ENCODE measurements around the gene MAST4.

Gene MAST4

GRCh38 chr5:66608501-66608900 lies 12.3 kb downstream of the MAST4 start:
- peaks cover 10% of the 10 kb centered on the region for H3K4me1 Mint-ChIP-seq
- H3K4me3 Mint-ChIP-seq: no peak overlapping the region
- TF ChIP-seq, protein P1, sequence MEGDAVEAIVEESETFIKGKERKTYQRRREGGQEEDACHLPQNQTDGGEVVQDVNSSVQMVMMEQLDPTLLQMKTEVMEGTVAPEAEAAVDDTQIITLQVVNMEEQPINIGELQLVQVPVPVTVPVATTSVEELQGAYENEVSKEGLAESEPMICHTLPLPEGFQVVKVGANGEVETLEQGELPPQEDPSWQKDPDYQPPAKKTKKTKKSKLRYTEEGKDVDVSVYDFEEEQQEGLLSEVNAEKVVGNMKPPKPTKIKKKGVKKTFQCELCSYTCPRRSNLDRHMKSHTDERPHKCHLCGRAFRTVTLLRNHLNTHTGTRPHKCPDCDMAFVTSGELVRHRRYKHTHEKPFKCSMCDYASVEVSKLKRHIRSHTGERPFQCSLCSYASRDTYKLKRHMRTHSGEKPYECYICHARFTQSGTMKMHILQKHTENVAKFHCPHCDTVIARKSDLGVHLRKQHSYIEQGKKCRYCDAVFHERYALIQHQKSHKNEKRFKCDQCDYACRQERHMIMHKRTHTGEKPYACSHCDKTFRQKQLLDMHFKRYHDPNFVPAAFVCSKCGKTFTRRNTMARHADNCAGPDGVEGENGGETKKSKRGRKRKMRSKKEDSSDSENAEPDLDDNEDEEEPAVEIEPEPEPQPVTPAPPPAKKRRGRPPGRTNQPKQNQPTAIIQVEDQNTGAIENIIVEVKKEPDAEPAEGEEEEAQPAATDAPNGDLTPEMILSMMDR (IDR thresholded peaks at IDR 0.05; ENCODE audit: unreplicated experiment in 3 of 3): no peak
- H3K9me3 Mint-ChIP-seq: no peaks in the 10 kb centered on the region
- no peak overlapping the region for H3K27ac Mint-ChIP-seq
- no peaks in the 10 kb centered on the region for H3K36me3 Mint-ChIP-seq (ENCODE audit: low read depth)
- peaks cover 7% of the 10 kb centered on the region for H3K27me3 Mint-ChIP-seq (ENCODE audit: low read depth)

DNA sequence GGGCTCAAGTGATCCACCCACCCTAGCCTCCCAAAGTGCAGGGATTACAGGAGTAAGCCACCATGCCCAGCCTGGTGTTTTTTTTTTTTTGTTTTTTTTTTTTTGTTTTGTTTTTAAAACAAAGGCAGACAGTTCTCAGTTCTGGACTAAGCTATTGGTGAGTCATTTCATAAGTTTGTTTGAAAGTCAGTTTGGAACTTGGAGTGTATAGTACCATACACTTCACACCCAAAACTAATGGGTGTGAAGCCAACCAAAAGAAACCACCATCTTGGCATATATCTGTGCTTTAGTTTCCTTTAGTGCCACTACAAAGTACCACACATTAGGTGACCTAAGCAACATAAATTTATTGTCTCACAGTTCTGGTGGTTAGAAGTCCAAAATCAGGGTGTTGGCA lies 13.4 kb downstream of the MAST4 start:
- Mint-ChIP-seq H3K4me1 (peaks cover 14% of the 10 kb centered on the region), H3K27me3 (ENCODE audit: low read depth) (peaks cover 7% of the 10 kb centered on the region), H3K27ac (no peak overlapping the region), H3K36me3 (ENCODE audit: low read depth) (no peaks in the 10 kb centered on the region), H3K9me3 (no peaks in the 10 kb centered on the region), H3K4me3 (no peak overlapping the region)
- TF ChIP-seq, protein P1 (IDR thresholded peaks at IDR 0.05; ENCODE audit: unreplicated experiment in 3 of 3): no peak

DNA sequence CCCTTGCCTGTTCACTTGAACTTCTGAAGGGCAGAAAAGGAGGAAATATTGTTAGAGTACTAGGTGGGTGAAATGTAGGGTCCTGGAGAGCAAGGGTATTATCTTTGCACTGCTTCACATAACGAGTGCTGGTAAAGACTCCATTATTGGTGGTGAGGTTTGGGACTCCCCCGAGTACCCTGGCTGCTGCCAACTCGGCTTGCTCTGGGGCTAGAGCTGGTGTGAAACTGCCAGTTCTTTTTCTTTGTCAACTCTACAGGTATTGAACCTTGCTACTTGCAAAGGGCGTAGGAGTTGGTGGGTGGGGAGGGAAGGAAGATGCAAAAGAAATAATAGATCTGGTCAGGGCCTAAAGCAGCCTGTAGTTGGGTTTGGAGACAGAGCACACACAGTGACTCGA lies 16.0 kb downstream of the MAST4 start:
- TF ChIP-seq, protein P1 (IDR thresholded peaks at IDR 0.05; ENCODE audit: unreplicated experiment in 3 of 3): no peak
- H3K4me1 Mint-ChIP-seq: peaks cover 20% of the 10 kb centered on the region
- no peaks in the 10 kb centered on the region for H3K9me3 Mint-ChIP-seq
- H3K27ac Mint-ChIP-seq: no peak overlapping the region
- H3K4me3 Mint-ChIP-seq: no peak overlapping the region
- no peaks in the 10 kb centered on the region for H3K36me3 Mint-ChIP-seq (ENCODE audit: low read depth)
- no peaks in the 10 kb centered on the region for H3K27me3 Mint-ChIP-seq (ENCODE audit: low read depth)

DNA sequence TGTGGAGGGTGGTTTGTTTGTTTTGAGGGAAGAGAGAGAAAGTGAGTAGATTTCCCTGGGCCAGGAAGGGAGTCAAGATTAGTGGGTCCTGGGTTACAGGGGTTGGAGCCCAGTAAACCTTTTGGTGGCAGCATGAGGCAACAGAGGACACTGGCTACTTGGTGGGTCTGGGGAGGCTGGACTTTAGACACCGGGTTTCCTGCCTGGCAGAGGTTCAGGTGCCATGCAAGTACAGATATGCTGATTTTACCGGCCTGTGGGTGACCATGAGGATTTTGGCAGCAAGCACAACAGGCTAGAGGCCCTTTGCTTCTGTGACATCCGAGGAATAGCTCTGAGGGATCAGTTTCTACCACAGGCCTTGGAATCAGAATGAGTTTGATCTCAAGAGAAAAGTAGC lies 18.9 kb downstream of the MAST4 start:
- H3K27ac Mint-ChIP-seq: no peak overlapping the region

DNA sequence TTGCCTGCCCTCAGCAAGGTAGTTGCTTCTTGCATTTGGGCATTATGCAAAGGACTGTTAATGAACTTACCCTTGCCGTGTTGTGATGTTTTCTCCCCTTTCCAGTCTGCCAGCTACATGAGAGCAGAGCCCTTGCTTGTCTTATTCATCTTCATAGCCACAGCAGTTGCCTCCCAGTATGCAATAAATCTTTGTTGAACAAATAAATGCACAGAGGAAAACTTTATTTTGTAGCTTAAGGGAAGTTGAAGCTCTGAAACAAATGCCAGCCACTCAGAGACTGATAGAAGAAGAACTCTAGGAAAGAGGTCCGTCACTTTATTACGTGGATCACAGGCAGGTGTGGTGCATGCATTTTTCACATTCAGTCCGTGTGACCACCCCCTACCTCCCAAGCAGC lies 19.7 kb downstream of the MAST4 start:
- H3K36me3 Mint-ChIP-seq (ENCODE audit: low read depth): no peaks in the 10 kb centered on the region
- no peaks in the 10 kb centered on the region for H3K27me3 Mint-ChIP-seq (ENCODE audit: low read depth)
- no peak overlapping the region for H3K4me3 Mint-ChIP-seq
- H3K27ac Mint-ChIP-seq: peak overlapping the region; percentile 11 to 47 (median 34)
- TF ChIP-seq, protein P1 (IDR thresholded peaks at IDR 0.05; ENCODE audit: unreplicated experiment in 3 of 3): no peak
- no peaks in the 10 kb centered on the region for H3K9me3 Mint-ChIP-seq
- H3K4me1 Mint-ChIP-seq: peaks cover 20% of the 10 kb centered on the region

More for the DNA sequence above, 18.9 kb downstream of the MAST4 start:
- peaks cover 20% of the 10 kb centered on the region for H3K4me1 Mint-ChIP-seq
- H3K9me3 Mint-ChIP-seq: no peaks in the 10 kb centered on the region
- no peaks in the 10 kb centered on the region for H3K27me3 Mint-ChIP-seq (ENCODE audit: low read depth)
- H3K36me3 Mint-ChIP-seq (ENCODE audit: low read depth): no peaks in the 10 kb centered on the region
- TF ChIP-seq, protein P1 (IDR thresholded peaks at IDR 0.05; ENCODE audit: unreplicated experiment in 3 of 3): no peak
- peak overlapping the region in 1 of 3 experiments; percentile 12 for H3K4me3 Mint-ChIP-seq

GRCh38 chr5:66616520-66617225 lies 20.5 kb downstream of the MAST4 start:
- Mint-ChIP-seq H3K27ac (peak overlapping the region in 2 of 3 experiments; percentile 21 to 50), H3K36me3 (ENCODE audit: low read depth) (no peaks in the 10 kb centered on the region)

More at GRCh38 chr5:66616520-66617225, 20.5 kb downstream of the MAST4 start:
- no peak overlapping the region for H3K4me3 Mint-ChIP-seq
- no peaks in the 10 kb centered on the region for H3K27me3 Mint-ChIP-seq (ENCODE audit: low read depth)
- peaks cover 20% of the 10 kb centered on the region for H3K4me1 Mint-ChIP-seq
- H3K9me3 Mint-ChIP-seq: no peaks in the 10 kb centered on the region
- TF ChIP-seq, protein P1 (IDR thresholded peaks at IDR 0.05; ENCODE audit: unreplicated experiment in 3 of 3): no peak

Data from nephron (organoid).